HUES6 (cell line): ENCODE results near the gene SDK1.
A peak's percentile ranks its signal among the peaks of the same experiment; 100 is the strongest.

Experiments
- H3K27ac ChIP-seq: 2 replicates; pipeline ENCODE4 v1.7.0; 2013; ENCODE audit warnings: low read depth, mild to moderate bottlenecking, low read length, inconsistent platforms
- H3K27me3 ChIP-seq: 2 replicates; pipeline ENCODE4 v1.6.1; 2013; ENCODE audit warnings: low read length; ENCODE audit not compliant: control insufficient read depth, insufficient read depth
- H3K36me3 ChIP-seq: 2 replicates; pipeline ENCODE4 v1.6.1; 2013; ENCODE audit warnings: low read length; ENCODE audit not compliant: control insufficient read depth, insufficient read depth
- H3K4me1 ChIP-seq: 2 replicates; pipeline ENCODE4 v1.6.1; 2013; ENCODE audit warnings: low read length; ENCODE audit not compliant: control insufficient read depth, insufficient read depth
- H3K4me3 ChIP-seq: 2 replicates; pipeline ENCODE4 v1.5.1; 2013; ENCODE audit warnings: low read depth, low read length
- H3K9ac ChIP-seq: one replicate; pipeline ENCODE4 v1.6.1; 2013; ENCODE audit warnings: mild to moderate bottlenecking, low read length
- H3K9me3 ChIP-seq: 2 replicates; pipeline ENCODE4 v1.6.1; 2013; ENCODE audit warnings: low read depth, low read length; ENCODE audit not compliant: control insufficient read depth, insufficient read depth

Gene SDK1

DNA sequence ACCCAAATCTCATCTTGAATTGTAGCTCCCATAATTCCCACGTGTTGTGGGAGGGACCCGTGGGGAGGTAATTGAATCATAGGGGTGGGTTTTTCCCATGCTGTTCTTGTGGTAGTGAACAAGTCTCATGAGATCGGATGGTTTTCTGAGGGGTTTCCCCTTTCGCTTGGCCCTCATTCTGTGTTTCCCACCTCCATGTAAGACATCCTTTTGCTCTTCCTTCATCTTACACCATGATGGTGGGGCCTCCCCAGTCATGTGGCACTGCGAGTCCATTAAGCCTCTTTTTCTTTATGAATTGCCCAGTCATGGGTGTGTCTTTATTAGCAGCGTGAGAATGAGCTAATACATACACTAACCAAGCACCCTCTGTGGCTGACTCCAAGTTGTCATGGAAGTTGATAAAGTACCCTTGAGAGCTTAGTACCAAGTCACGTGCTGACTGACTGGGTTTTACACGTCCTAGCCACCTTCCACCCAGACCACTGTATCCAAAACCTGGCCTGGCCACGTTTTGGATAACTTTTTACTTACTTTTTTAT is 614.4 kb downstream of the SDK1 start:
- Histone ChIP-seq H3K4me3 (no peak overlapping the region), H3K9me3 (peaks cover 11% of the 10 kb centered on the region), H3K9ac (no peak overlapping the region), H3K27ac (no peak overlapping the region), H3K27me3 (no peaks in the 10 kb centered on the region), H3K4me1 (peaks cover 3% of the 10 kb centered on the region; the same call in 1 of the 2 replicates), H3K36me3 (no peaks in the 10 kb centered on the region)

- Histone ChIP-seq H3K9ac (no peak overlapping the region), H3K27ac (no peak overlapping the region), H3K4me1 (peaks cover 3% of the 10 kb centered on the region; the same call in 1 of the 2 replicates), H3K27me3 (no peaks in the 10 kb centered on the region), H3K4me3 (no peak overlapping the region), H3K9me3 (peaks cover 7% of the 10 kb centered on the region), H3K36me3 (no peaks in the 10 kb centered on the region)
Observed at GRCh38 chr7:3916146-3916545, 615.1 kb downstream of the SDK1 start.

- H3K4me3 ChIP-seq, result no peak overlapping the region
- peaks cover 11% of the 10 kb centered on the region for H3K4me1 ChIP-seq
- H3K9ac ChIP-seq, result no peak overlapping the region
- 0 out of 2 replicates have a peak, but pooled peaks cover 3% of the 10 kb centered on the region for H3K9me3 ChIP-seq
- H3K36me3 ChIP-seq, result no peaks in the 10 kb centered on the region
- no peak overlapping the region for H3K27ac ChIP-seq
- H3K27me3 ChIP-seq, result no peaks in the 10 kb centered on the region
Observed at GRCh38 chr7:3917436-3917835, 616.4 kb downstream of the SDK1 start.

DNA sequence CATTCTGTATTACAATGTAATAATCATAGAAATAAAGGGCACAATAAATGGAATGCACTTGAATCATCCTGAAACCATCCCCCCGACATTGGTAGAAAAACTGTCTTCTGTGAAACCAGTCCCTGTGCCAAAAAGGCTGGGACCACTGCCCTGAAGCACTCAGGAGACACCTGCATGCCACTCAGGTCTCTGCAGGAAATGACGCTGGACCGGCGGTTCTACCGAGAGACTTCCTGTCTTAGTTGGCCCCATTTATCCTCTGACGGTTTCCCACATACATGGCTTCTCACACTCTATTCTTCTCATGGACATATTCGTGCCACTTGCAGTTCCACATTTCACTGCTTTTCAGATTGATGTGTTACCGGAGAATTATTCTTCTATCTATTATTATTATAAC is 617.5 kb downstream of the SDK1 start:
- H3K27me3 ChIP-seq, result no peaks in the 10 kb centered on the region
- 0 out of 2 replicates have a peak, but pooled peaks cover 3% of the 10 kb centered on the region for H3K9me3 ChIP-seq
- no peaks in the 10 kb centered on the region for H3K36me3 ChIP-seq
- H3K9ac ChIP-seq, result no peak overlapping the region
- H3K4me1 ChIP-seq, result peaks cover 13% of the 10 kb centered on the region
- no peak overlapping the region for H3K27ac ChIP-seq
- no peak overlapping the region for H3K4me3 ChIP-seq

DNA sequence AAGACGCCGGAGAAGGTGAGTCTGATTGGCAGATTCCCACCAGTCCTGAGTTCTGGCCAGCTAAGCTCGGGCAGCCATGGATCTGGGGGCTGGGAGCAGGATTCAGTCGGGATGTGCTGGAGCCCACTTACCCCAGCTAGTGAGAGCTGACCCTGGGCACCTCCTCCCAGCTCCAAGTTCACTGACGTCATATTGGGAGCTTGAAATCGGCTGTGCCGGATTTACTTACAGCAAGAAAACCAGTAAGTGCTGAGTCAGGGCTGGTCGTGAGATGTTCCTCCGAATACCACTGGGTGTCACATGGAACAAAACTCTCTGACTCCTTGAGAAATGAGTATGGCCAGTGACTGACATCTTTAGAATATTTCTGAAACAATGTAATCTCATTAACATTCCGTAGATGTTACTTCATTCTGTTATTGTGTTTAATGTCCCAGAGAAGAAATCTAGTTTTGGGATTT is 621.2 kb downstream of the SDK1 start:
- Histone ChIP-seq H3K9me3 (0 out of 2 replicates have a peak, but pooled peaks cover 3% of the 10 kb centered on the region), H3K27me3 (no peaks in the 10 kb centered on the region), H3K27ac (0 out of 2 replicates have a peak overlapping the region, but pooled peaks have one; percentile 36), H3K36me3 (no peaks in the 10 kb centered on the region), H3K9ac (no peak overlapping the region), H3K4me3 (no peak overlapping the region), H3K4me1 (peaks cover 10% of the 10 kb centered on the region)

- H3K36me3 ChIP-seq, result no peaks in the 10 kb centered on the region
- H3K4me1 ChIP-seq, result peaks cover 10% of the 10 kb centered on the region
- H3K4me3 ChIP-seq, result no peak overlapping the region
- 0 out of 2 replicates have a peak, but pooled peaks cover 2% of the 10 kb centered on the region for H3K9me3 ChIP-seq
- no peak overlapping the region for H3K27ac ChIP-seq
- no peak overlapping the region for H3K9ac ChIP-seq
- no peaks in the 10 kb centered on the region for H3K27me3 ChIP-seq
Observed at GRCh38 chr7:3923307-3923918, 622.4 kb downstream of the SDK1 start.

DNA sequence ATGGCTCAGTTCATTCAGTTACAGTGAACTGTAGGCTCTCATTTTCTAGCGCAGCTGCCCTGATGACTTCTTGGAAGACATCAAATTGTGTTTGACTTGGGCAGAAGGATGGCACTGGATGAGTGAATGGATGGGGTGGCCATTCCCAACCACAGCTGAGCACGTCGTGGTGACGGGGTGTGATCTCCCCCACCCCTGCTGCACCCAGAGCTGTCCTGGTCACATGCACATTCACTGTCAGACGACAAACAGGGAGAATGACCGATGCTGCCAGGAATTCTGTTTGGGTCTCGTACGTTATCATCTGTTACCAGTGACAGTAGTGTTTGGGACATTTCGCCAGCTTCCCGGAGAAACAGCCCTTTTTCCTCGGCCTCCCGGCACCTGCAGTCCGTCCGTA is 623.2 kb downstream of the SDK1 start:
- Histone ChIP-seq H3K9me3 (no peaks in the 10 kb centered on the region), H3K27ac (no peak overlapping the region), H3K36me3 (no peaks in the 10 kb centered on the region), H3K9ac (no peak overlapping the region), H3K27me3 (no peaks in the 10 kb centered on the region), H3K4me1 (peaks cover 10% of the 10 kb centered on the region), H3K4me3 (no peak overlapping the region)

DNA sequence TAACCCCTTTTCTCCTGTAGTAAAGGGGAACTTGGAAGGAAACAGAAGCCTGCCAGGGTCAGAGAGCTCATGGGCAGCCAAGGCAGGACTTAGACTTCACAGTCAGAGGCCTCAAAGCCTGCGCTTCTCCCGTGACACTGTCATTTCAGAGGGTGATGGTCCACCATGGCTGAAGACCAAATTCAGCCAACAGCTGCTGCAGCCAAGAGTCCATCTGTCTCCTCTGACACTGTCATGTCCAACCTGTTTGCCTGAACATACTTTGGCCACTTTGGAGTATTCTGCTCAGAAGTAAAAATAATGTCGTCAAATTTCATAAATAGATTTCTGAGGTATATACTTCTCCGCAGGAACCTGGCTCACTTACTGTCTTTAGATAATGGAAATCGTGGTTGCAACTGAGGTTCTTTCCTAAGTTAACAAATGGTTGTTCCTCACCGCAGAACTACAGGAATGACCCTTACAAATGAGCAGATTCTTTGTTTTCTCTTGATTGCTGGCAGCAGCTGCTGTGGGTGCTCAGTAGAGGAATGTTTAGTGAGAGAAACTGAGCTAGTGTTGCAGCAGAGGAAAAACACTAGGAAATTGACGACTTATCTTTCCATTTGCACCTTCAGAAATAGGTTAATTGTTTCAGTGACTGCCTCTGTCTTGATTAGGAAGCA is 626.5 kb downstream of the SDK1 start:
- no peaks in the 10 kb centered on the region for H3K9me3 ChIP-seq
- peaks cover under 1% of the 10 kb centered on the region; the same call in 1 of the 2 replicates for H3K4me1 ChIP-seq
- no peaks in the 10 kb centered on the region for H3K36me3 ChIP-seq
- H3K4me3 ChIP-seq, result no peak overlapping the region
- no peak overlapping the region for H3K9ac ChIP-seq
- H3K27ac ChIP-seq, result no peak overlapping the region
- no peaks in the 10 kb centered on the region for H3K27me3 ChIP-seq

DNA sequence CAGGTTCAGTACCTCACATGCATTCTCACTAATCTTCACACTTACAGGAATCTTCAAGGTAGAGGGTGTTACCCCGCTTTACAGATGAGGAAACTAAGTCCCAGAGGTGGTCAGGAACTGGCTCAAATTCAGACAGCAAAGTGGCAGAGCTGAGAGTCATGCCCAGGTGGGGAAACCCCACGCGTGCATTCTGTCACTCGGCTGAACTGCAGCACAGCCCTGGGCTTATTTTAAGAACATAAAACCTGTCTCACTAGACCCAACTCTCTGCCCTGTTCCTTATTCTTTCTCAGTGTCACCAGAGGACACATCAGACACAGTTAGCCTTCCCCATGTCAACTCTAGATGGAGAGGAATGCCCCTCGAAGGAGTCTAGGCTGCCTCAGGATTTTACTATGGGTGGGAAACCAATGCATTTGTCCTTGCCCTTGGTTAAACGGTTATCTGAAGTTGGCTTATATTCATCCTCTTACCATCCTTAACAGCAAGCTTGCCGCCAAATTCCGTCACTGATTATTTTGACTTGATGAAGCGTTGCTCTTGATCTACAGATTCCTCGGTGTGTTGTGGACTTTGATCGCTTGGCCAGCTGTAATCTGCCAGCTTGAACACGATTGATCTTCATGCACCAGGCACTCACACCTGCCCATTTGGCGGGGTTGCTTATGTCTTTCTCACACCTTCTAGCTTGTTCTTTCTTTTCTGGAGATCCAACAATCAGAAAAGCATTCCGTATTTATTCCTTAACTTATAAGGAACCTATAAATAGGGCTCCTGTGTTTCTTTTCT is 627.9 kb downstream of the SDK1 start:
- H3K9me3 ChIP-seq, result no peaks in the 10 kb centered on the region
- H3K4me1 ChIP-seq, result no peaks in the 10 kb centered on the region
- H3K4me3 ChIP-seq, result no peak overlapping the region
- H3K9ac ChIP-seq, result no peak overlapping the region
- H3K36me3 ChIP-seq, result no peaks in the 10 kb centered on the region
- no peak overlapping the region for H3K27ac ChIP-seq
- no peaks in the 10 kb centered on the region for H3K27me3 ChIP-seq

GRCh38 chr7:3931843-3932242 is 630.8 kb downstream of the SDK1 start:
- H3K9ac ChIP-seq, result no peak overlapping the region

More at GRCh38 chr7:3931843-3932242, 630.8 kb downstream of the SDK1 start:
- Histone ChIP-seq H3K4me1 (no peaks in the 10 kb centered on the region), H3K27ac (no peak overlapping the region), H3K36me3 (no peaks in the 10 kb centered on the region), H3K9me3 (peaks cover 5% of the 10 kb centered on the region; the same call in 1 of the 2 replicates), H3K27me3 (no peaks in the 10 kb centered on the region), H3K4me3 (no peak overlapping the region)
